ENCODE data around the gene TSSK6.

TSSK6 gene

DNA sequence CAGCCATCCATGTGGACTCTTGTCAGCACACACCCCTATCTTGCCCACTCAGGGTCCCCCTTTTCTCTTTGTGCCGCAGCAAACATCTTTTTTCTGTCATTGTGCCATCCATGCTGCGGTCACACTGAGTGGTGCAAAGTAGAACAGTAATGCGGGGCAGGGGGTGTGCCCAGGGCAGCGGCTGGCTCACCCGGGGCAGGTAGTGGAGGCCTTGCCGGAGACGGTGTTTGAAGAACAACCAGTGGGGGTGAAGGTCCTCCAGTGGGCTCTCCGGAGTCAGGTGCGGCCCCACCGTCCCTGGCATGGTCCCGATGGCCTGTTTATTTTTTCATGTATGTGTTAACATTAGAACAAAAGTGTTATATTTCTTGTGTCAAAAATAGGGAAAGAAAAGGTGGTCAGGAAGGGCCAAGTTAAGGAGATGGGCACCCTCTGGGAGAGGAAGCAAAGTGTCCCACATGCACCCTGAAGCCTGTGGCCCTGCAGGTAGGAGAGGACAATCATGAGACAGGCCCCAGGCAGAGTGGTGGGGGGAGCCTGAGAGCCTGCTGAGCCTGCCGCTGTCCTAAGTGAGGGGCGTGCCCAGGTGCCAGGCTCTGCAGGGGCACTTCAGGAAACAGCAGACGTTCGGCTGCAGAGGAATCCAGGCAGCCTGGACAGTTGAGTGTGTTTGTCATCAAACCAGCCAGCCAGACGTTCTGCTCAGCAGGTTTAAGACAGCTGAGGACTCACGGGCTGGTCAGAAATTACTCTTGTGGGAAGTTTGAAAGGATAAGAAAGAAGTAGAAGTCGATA lies 12.3 kb downstream of the TSSK6 start:
- no peak for DNase-seq

DNA sequence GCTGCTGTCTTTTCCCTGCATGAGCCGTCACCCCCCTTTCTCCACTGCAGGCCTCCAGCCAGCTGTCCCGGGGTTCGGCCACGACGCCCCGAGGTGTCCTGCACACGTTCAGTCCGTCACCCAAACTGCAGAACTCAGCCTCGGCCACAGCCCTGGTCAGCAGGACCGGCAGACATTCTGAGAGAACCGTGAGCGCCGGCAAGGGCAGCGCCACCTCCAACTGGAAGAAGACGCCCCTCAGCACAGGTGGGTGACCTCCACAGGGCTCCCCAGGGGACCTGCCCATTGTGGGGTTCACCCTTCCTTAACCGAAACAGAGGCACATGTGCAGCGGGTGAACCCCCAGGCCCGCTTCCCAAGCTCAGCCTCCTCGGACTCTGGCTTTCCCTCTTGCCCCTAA lies 13.1 kb downstream of the TSSK6 start:
- DNase-seq: no peak

DNA sequence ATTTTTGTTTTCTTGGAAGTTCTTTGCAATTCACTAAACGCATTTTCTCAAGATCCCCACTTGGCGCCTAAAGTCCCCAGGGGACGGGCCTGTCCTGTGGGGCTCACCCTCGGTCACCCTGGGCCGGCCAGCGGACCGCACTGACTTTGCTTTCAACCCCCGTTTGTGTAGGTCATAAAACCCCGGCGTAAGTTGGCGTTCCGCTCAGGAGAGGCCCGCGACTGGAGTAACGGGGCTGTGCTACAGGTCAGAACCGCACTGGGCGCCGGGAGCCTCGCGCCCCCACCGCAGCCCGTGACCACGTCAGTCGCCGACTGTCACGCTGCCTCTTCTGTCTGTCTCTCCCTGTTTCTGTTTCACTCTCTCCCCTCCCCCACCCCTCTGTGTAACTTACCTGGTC lies 13.6 kb downstream of the TSSK6 start:
- DNase-seq: no peak

DNA sequence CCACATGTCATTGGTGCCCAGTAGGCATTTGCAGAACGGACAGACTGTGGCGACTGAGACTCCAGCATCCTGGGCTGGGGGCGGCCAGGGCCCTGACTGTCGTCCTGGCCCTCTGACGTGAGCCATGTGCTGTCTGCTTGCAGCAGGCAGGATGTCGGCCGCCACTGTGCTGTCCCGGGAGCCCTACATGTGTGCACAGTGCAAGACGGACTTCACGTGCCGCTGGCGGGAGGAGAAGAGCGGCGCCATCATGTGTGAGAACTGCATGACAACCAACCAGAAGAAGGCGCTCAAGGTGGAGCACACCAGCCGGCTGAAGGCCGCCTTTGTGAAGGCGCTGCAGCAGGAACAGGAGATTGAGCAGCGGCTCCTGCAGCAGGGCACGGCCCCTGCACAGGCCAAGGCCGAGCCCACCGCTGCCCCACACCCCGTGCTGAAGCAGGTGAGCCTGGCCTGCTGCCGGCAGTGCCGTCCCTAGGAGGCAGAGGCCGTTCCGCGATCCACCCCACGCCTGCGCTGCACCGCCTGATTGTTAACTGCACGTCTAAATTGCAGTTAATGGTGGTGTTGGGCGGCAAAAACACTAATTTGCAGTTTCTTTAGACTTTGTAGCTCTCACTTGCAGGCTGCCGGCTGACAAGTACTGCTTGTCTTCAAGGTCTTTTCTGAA lies 14.2 kb downstream of the TSSK6 start:
- no peak for DNase-seq

DNA sequence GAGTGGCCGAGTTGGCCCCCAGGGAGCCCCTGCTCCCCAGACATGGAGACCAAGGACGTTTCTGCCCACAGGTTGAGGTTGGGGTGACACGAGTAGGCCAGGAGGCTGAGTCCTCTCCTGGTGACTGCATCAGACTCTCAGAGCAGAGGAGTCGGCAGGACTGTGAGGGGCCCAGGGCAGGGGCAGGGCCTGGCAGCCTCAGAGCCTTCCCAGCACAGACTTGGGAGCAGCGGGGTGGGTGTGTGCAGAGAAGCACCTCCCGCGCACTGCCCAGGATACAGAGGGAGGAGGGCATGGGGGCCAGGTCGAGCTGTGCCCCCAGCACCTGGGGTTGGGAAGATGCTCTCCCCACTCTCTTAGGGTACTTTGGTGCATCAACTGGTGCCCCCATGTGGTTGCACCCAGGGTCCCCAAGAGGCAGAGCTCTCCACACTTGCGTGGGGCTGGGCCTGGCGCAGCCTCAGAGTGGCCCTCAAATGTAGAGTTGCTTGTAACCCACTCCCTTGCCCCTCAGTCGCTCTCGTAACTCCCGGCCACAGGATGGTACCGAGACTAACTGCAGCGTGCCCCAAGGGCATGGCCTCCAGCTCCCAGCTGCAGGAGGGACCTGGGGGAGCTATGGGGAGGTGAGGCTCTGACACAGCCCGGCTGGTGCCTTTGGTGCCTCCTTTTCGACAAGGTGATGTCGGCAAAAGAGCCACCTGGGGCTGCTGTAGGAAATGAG lies 15.9 kb downstream of the TSSK6 start:
- DNase-seq: no peak

DNA sequence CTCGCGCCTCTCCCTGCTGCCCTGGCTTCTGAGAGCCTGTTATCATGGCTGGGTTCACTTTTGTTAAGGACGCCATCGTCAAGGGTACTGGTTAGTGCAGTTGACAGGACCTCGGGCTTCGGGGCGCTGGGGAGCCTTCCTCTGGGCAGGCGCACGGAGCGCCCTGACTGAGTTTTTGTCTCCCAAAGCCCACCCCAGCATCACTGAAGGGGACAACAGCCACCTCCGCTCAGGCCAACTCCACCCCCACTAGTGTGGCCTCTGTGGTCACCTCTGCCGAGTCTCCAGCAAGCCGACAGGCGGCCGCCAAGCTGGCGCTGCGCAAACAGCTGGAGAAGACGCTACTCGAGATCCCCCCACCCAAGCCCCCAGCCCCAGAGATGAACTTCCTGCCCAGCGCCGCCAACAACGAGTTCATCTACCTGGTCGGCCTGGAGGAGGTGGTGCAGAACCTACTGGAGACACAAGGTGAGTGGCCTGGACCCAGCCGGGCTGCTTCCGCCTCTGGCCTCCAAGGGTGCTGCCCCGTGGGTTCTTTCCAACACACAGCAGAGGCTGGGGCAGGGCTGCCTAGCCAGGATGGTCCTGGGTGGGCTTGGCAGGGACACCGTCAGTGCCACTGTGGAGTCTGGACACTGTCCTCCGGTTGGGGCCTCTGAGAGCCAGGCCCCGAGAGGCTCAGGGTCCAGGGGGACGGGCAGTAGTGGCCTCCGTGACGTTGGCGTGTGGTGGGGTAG lies 16.9 kb downstream of the TSSK6 start:
- DNase-seq: no peak

DNA sequence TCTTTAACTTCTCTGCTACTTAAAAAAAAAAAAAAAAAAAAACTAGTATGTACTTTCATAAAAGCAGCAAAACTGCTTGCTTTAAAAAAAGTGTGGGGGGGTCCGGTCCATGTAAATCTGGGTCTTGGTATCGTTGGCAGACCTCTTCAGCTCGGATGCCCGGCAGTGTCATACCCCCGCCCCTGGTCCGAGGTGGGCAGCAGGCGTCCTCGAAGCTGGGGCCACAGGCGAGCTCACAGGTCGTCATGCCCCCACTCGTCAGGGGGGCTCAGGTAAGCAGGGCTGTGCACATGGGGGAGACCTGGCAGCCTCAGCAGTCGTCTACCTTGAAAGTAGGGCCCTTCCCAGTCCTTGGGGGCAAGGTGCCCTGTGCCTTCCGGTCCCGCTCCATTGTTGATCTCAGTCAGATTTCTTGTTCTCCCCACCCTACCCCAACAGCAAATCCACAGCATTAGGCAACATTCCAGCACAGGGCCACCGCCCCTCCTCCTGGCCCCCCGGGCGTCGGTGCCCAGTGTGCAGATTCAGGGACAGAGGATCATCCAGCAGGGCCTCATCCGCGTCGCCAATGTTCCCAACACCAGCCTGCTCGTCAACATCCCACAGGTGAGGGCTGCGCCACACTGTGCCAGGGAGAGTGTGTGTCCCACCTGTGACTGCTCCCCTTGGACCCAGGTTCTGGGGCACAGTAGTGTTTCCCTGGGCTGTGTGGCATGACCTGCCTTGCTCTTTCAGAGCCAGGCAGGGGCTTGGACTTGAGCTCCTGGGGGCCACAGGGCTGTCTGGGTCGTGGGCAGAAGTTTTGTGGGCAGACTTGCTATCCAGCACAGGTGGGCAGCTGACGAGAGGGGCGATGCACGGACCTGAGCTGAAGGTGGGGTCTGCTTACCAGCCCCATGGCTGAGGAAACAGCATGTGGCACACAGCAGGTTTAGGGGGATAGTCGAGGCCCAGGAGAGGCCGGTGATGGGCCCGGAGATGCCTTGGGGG lies 19.4 kb downstream of the TSSK6 start:
- no peak for DNase-seq

DNA sequence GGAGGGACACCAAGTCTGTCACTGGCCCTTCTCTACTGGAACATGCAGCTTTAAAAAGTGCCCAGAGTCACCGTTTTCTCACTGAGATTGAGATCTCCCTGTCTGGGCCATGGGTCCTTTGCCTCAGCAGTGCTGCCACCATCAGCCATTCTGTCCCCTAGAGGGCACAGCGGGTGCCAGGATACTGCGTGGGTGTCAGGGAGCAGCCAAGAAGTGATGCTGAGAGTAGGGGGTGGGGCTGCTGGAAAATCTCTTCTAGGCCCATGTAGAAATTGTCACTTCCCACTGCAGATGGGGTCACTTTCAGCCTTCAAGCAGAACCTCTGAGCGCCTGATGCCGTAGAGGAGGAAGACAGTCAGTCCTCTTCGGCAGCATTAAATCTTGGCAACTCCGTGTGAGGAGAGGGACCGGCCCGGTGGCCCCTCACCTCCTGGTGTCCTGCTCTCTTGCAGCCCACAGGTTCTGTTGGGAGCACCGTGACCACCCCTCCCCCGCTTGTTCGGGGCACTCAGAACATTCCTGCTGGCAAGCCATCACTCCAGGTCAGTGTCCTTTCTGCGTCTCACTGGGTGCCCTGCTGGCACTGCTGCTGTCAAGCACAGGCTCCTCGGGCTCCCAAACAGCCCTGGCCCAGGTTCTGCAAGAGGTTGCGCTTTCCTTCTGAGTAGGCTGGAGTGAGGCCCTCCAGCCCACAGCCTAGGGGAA lies 21.4 kb downstream of the TSSK6 start:
- no peak for DNase-seq

DNA sequence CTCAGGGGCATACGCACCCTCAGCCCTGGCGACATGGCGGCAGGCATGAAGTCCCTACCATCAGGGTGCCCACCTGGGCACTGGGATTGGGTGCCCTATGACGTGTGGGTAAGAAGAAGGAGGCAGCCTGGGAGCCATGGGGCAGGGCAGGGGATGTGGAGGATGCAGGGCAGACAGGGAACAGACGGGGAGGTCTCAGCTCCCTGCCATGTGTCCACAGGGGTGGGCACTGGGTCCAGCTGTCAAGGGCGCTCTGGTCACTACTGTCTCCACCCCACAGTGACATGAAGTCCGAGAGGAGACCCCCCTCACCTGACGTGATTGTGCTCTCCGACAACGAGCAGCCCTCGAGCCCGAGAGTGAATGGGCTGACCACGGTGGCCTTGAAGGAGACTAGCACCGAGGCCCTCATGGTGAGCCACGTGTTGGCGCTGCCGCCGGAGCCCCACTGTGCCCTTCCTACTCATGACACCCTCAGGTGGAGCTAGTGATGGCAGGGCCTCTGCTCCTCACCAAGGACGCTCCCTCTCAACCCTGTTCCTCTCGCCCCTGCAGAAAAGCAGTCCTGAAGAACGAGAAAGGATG lies 23.2 kb downstream of the TSSK6 start:
- no peak for DNase-seq

DNA sequence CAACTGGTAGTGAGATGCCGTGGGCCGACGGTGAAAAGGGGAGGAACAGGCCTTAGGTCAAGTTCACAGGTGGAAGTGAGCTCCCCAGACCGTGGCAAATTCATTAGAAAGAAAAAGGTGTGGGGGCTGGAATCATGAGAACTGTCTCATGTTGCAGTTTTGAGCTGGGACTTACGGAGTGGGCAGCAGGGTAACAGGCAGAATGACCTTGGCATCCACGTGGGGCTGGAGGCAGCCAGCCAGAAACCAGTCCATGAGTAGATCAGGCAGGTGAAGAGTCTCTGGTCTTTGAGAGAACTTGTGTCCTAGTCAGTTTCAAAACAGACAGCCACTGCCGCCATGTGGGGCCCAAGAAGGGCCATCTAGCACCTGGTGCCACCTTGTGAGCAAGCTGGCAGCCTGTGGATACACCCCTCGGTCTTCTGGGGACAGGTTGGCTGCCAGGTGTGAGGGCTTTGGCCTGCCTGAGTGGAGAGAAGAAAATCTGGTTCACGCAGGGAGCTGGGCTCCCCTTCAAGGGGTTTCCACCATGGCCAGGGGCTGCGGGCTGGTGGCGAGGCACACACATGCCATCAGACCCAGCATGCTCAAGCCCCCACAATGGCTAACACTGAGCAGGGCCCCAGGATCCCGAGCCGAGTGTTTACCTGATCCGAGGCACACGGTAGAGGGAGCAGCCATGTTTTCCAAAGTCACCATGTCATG lies 23.9 kb downstream of the TSSK6 start:
- DNase-seq: no peak

DNA sequence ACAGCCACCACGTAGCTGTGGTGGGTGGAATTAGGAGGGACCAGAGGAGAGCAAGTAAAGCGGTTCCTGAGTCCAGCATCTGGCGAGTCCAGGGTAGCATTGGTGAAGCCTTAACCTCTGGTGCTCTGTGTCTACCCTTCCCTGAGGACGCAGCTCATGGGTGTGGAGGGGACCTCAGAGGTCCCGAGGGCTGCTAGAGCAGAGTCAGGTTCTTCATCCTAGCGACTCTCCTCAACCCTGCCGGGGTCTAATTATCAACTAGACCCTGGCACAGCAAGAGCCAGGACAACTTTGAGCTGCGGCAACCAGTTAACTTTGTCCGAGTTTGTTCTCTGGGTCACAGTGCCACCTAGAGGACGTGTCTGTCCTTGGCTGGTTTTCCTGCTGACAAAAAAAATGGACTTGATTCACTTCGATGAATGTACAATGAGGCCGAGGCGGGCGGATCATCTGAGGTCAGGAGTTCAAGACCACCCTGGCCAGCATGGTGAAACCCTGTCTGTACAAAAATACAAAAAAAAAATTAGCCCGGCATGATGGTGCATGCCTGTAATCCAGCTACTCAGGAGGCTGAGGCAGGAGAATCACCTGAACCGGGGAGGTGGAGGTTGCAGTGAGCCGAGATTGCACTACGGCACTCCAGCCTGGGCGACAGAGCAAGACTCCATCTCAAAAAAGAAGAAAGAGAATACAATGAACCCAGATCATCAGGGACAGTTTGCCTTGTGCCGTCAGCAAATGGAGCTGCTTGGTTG lies 25.0 kb downstream of the TSSK6 start:
- DNase-seq: peak; percentile 79

DNA sequence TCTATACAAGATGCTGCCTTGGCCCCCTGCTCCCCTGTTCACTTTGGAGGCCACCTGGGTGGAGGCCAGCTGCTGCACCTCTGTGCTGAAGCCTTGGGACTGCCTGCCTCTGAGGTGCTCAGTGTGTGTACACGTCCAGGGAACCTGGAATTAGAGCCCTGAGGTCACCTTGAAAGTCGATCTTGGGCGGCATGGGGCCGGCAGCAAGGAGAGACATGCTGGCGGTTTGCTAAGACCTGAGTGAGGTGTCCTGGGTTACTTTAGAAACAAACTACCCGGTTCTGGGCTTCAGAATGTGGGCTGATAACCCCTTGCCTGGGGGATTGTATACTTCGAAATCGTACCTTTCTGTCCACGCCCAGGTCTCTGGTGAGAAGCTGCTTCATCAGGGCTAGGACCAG lies 25.5 kb downstream of the TSSK6 start:
- no peak for DNase-seq

DNA sequence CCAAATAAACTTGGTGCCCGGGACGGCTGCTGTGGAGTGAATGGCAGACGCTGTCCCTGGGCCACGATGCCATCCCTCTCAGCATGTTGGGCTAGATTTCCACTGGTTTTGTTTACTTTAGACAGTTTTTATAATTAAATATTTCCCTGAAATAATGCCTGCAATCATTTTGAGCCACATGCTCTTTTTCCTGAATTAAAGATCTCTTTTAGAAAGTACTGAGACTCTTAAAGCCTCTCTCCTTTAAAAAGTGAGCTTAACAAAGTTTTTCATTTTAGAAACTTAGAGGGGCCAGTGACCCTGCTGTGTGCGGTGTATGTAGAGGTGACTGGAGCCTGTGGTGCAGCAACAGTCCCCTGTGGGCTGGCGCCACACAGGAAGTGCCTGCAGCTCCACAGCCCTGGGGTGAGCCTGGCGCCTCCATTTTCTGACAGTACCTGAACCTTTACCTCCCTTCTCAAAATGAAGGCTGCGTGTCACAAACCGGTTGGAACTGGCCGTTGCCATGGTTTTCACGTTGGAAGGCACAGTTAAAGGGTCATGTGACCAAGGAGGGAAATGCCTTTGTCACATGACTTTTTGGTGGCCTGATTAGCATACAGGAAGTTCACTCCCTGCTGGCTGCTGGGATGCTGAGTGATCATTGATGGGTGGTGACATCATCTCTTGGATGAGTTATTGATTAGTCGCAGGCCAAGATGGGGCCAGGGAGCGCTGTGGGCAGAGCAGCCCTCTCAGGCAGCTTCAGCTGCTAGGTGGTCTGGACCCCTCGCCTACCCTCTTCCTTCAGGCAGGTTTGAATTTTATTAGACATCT lies 26.3 kb downstream of the TSSK6 start:
- DNase-seq: peak; percentile 99

DNA sequence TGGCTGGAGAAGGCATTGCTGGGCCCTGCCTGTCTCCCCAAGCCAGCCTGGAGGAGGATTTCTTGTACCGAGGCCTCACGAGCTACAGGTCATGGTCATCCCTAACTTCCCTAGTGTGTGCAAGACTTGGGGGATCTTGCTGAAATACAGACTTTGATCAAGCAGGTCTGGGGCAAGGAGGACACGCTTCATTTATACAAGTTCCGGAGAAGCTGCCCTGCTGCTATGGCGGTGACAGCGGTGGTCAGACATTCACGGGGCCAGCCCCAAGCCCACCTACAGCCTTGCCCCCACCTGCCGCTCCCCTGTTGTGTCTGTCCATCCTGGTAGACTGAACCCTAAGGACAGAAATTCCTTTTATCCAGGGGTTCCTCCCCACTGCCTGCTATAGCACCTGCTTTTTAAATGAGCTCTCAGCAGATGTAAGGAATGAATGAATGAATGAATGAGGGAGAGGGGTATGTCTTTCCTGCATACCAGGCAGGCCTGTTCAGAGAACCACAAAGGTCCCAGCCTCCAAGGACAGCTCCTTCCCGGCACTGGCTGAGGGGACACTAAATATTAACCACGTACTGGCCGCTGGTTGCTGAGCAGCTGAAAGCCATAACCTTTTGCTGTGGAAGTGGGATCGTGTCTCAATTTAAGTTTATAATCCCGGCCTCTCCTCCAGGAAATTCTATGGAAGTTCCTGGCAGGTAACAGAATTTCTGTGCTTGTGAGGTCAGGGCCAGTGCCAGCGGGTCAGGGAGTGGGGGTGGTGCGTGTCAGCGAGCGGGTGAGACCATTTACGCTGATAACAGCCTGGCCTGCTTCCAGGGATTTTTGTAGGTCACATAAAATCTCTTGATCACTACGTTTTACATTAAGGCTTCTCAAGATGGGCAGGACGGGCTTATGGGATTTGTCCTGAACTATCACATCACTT lies 27.1 kb downstream of the TSSK6 start:
- no peak for DNase-seq

DNA sequence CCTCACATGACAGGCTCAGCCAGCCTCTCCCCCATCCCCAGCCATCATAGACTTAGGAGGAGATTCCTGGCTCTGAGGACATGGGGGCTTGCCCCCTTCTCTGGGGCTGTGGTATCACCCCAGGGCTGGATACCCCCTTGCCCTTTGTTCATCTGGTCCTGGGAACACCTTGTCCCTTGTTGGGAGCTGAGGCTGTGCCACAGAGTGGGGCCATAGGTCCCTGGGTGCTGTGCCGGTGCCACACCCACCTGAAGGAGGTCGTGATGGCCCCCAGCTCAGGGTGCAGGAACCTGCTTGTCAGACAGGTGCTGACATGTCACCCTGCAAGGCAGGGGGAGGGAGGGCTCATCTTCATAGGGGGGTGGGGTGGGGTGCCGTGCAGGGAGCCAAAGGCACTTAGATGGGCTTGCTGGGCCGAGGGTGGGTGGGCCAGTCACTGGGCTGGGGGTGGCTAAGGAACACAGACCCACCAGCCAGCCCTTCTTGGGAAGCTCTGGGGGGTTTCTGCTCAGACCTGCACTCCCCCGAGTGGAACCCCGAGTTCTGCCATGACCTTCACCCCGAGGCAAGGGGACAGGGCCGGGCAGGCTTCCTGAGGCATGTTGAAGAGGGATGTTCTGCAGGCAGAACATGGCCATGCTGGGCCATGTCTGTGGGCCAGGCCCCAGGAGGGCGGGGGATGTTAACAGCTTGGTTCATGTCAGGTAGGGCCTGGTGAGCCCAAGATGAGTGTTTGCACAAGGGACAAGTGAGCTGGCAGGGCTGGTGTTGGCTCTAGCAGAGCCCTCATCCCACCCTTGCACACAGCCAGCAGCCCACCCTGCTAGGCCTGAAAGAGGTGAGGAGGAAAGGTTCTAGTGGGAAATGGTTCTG lies 28.0 kb downstream of the TSSK6 start:
- no peak for DNase-seq

DNA sequence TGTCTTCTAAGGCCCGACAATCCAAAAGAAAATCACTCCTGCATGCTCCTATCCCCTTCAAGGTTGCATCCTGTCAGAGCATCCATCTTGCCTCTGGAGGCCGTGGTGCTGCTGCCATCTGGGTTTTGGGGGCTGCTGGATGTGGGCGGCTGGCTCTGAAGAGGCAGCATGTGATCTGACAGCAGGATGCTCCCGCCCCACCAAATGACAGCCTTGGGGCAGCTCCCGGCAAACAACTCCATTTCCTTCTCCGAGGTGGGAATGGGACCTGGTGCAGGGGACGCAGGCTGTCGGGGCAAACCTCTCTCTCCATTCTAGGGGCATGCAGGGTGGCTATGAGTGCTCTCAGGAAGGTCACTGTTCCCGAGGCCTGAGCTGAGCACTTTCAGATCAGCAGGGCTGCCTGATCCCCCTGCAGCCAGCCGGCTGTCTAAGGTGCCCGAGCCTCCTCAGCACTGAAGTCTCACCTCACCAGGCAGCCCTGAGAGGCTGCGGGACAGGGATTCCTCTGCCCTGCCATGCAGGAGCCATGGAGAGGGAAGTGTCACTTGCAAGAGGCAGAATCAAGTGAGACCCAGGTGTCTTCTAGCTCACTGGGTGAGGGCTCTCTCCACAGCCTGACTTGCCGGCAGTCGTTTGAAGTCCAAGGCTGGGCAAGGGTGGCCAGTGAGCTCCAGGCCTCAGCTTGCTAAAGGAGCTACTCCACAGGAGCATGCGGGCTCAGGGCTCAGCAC lies 28.8 kb downstream of the TSSK6 start:
- no peak for DNase-seq

Measured in MV-4-11 (cell line).